ENCODE measurements around the gene FAM118A. TPM values are rescaled to one million over a fixed set of nuclear protein-coding genes. Genes with fewer than 3 reads are reported as not detected.
"Not testable (repeated sequence)": the region's sequence is repeated elsewhere in the genome, so short reads cannot be mapped to it uniquely, and the experiment has no call there.

Gene FAM118A
- polyA plus RNA-seq, 1 experiment, result 23.3 TPM

DNA sequence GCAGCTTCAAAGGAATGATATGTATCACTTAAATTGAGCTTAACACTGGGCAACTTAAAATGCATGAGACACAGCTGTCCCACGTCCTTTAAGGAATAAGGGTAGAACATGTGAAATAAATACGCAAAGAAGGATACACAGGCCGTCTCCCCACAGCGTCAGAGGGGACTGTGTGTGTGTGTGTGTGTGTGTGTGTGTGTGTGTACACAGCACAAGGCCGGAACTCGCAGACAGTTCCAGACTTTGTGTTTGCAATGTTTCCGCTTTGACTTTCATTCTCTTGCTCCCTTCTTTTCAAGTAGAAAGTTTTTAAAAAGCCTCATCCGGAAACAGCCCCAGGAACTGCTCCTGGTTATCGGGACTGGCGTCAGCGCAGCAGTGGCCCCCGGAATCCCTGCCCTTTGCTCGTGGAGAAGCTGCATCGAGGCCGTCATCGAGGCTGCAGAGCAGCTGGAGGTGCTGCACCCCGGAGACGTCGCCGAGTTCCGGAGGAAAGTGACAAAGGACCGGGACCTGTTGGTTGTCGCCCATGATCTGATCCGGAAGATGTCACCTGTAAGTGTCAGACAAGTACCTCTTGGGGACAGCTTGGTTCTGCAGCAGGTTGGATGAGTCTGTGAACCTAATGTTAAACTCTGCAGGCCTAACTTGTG, 13.3 kb downstream of the FAM118A start:
- CTCF ChIA-PET, result no interaction called here
- Histone ChIP-seq H3K27me3 (ENCODE audit: control insufficient read depth, insufficient read depth, low read length) (no peaks in the 10 kb centered on the region), H3K4me3 (ENCODE audit: low read depth, low read length) (no peak overlapping the region), H3K9me3 (ENCODE audit: control insufficient read depth, insufficient read depth, low read length) (no peaks in the 10 kb centered on the region; the same call in 1 of the 2 replicates), H3K27ac (ENCODE audit: low read depth, low read length) (no peak overlapping the region)
- TF ChIP-seq, protein P1, sequence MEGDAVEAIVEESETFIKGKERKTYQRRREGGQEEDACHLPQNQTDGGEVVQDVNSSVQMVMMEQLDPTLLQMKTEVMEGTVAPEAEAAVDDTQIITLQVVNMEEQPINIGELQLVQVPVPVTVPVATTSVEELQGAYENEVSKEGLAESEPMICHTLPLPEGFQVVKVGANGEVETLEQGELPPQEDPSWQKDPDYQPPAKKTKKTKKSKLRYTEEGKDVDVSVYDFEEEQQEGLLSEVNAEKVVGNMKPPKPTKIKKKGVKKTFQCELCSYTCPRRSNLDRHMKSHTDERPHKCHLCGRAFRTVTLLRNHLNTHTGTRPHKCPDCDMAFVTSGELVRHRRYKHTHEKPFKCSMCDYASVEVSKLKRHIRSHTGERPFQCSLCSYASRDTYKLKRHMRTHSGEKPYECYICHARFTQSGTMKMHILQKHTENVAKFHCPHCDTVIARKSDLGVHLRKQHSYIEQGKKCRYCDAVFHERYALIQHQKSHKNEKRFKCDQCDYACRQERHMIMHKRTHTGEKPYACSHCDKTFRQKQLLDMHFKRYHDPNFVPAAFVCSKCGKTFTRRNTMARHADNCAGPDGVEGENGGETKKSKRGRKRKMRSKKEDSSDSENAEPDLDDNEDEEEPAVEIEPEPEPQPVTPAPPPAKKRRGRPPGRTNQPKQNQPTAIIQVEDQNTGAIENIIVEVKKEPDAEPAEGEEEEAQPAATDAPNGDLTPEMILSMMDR (IDR thresholded peaks at IDR 0.05; ENCODE audit: low read depth, low read length), result no peak
- POLR2A ChIA-PET, result no interaction called here
- no peak for DNase-seq (ENCODE audit: low read depth, low spot score)

DNA sequence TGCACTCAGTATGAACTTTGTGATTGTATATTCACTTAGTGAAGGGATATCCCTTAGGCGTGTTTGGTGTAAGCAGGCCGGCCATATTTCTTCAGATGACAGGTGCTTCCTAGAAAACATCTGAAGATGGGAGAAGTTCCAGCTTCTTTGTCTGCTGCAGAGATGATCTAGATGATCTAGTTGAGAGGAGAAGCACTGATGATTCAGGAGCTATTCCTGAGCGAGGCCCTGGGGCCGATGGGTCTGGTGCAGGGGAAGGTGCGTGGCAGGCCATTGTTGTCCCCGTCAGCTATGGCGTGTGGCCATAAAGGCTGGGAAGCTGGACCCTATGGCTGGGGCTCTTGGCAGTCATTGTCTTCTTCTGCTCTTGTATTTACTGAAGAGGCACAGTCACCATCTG, 14.0 kb downstream of the FAM118A start:
- Histone ChIP-seq H3K27ac (ENCODE audit: low read depth, low read length) (no peak overlapping the region), H3K9me3 (ENCODE audit: control insufficient read depth, insufficient read depth, low read length) (no peaks in the 10 kb centered on the region; the same call in 1 of the 2 replicates), H3K4me3 (ENCODE audit: low read depth, low read length) (no peak overlapping the region), H3K27me3 (ENCODE audit: control insufficient read depth, insufficient read depth, low read length) (no peaks in the 10 kb centered on the region)
- CTCF ChIA-PET, result no interaction called here
- TF ChIP-seq, protein P1 (IDR thresholded peaks at IDR 0.05; ENCODE audit: low read depth, low read length), result no peak
- POLR2A ChIA-PET, result no interaction called here
- DNase-seq (ENCODE audit: low read depth, low spot score), result no peak

DNA sequence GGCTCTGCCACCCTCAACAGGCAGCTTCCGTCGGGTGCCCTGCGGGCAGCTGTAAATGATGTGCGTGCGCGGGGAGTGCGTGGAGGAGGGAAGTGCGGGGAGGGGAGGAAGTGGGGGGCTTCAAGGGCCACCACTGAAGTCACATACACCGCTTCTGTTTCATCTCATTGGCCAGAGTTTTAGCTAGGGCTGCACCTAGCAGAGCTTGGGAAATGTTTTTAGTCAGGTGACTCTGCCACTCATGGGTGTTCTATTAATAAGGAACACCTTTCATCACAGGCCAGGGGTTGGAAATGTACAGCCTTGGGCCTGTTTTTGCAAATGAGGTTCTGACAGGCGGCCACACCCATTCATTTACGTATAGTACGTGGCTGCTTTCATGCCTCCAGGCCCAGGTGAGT, 14.6 kb downstream of the FAM118A start:
- POLR2A ChIA-PET, result no interaction called here
- Histone ChIP-seq H3K27me3 (ENCODE audit: control insufficient read depth, insufficient read depth, low read length) (no peaks in the 10 kb centered on the region), H3K9me3 (ENCODE audit: control insufficient read depth, insufficient read depth, low read length) (no peaks in the 10 kb centered on the region; the same call in 1 of the 2 replicates), H3K4me3 (ENCODE audit: low read depth, low read length) (no peak overlapping the region), H3K27ac (ENCODE audit: low read depth, low read length) (no peak overlapping the region)
- no peak for DNase-seq (ENCODE audit: low read depth, low spot score)
- TF ChIP-seq, protein P1 (IDR thresholded peaks at IDR 0.05; ENCODE audit: low read depth, low read length), result no peak
- CTCF ChIA-PET, result no interaction called here

DNA sequence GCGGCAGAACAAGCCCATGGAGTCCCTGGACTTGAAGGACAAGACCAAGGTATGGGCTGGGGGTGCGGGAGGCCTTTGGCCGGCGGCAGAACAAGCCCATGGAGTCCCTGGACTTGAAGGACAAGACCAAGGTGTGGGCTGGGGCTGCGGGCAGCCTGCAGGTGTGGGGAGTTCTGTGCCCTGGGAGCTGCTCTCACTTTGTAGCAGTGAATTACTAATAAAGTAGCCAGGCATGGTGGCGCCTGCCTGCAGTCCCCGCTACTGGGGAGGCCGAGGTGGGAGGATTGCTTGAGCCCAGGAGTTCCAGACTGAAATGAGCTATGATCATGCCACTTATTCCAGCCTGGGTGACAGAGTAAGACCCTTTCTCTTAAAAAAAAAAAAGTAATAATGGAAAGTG, 18.5 kb downstream of the FAM118A start:
- POLR2A ChIA-PET; H3K9me3 ChIP-seq (ENCODE audit: control insufficient read depth, insufficient read depth, low read length); H3K27me3 ChIP-seq (ENCODE audit: control insufficient read depth, insufficient read depth, low read length); H3K4me3 ChIP-seq (ENCODE audit: low read depth, low read length); CTCF ChIA-PET; DNase-seq (ENCODE audit: low read depth, low spot score); H3K27ac ChIP-seq (ENCODE audit: low read depth, low read length): not testable (repeated sequence)

DNA sequence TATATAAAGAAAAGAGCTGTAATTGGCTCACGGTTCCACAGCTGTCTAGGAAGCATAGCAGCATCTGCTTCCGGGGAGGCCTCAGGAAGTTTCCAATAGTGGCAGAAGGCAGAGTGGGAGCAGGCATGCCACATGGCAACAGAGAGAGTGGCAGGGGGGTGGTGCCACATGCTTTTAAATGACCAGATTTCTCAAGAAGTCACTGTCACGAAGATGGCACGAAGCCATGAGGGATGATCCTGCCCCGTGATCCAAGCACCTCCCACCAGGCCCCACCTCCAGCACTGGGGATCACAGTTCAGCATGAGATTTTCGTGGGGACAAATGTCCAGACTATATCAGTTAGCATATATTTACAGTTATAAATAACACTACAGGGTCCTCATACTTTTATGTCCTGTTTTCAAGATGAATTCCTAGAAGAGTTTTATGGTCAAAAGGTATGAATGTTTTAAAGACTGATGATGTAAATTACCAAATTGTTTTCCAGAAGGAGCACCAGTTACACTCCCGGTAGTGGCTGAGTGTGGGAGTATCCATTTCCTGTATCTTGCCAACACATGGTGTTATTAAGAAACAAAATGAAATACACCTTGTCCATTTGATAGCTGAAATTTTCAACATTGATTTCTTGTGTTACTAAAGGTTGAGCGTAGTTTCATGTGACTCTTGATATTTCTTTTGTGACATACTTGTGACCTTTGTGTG, 19.2 kb downstream of the FAM118A start:
- TF ChIP-seq, protein P1 (IDR thresholded peaks at IDR 0.05; ENCODE audit: low read depth, low read length), result no peak
- Histone ChIP-seq H3K9me3 (ENCODE audit: control insufficient read depth, insufficient read depth, low read length) (no peaks in the 10 kb centered on the region; the same call in 1 of the 2 replicates), H3K27me3 (ENCODE audit: control insufficient read depth, insufficient read depth, low read length) (no peaks in the 10 kb centered on the region), H3K27ac (ENCODE audit: low read depth, low read length) (no peak overlapping the region), H3K4me3 (ENCODE audit: low read depth, low read length) (no peak overlapping the region)
- ChIA-PET CTCF (interaction anchor here (1.0 kb wide), 1 partner anchor 104 kb away, joined by 3 read pairs; no protein-coding TSS in a partner anchor), POLR2A (no interaction called here)
- no peak for DNase-seq (ENCODE audit: low read depth, low spot score)

Measured in AG04450 (cell line).